HPDE6-E6E7 (cell line): ENCODE measurements around the gene DOHH.
"Not testable (repeated sequence)": the region's sequence is repeated elsewhere in the genome, so short reads cannot be mapped to it uniquely, and the experiment has no call there.

Source experiments
- DNase-seq: peaks from one replicate; pipeline ENCODE4 v3.0.0; 2011; ENCODE audit warnings: missing footprints; ENCODE audit errors: extremely low spot score

The DOHH gene

DNA sequence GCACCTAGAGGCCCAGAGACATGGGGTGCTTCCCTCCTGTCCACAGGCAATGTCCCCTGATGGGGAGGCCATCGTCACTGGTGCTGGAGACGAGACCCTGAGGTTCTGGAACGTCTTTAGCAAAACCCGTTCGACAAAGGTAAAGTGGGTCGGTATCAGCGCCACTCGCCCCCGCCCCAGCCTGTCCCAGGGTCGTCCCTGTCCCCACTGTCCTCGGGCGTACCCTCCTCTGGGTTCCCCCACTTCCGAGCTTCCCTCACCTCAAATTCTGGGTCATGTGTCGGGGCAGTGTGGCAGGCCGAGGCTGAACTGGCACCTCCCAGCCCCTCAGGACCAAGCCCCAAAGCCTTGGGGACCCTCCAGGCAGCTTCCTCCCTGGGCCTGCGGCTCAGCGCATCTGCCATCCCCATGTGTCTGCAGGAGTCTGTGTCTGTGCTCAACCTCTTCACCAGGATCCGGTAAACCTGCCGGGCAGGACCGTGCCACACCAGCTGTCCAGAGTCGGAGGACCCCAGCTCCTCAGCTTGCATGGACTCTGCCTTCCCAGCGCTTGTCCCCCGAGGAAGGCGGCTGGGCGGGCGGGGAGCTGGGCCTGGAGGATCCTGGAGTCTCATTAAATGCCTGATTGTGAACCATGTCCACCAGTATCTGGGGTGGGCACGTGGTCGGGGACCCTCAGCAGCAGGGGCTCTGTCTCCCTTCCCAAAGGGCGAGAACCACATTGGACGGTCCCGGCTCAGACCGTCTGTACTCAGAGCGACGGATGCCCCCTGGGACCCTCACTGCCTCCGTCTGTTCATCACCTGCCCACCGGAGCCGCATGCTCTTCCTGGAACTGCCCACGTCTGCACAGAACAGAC lies 34.1 kb upstream of the DOHH start:
- DNase-seq, result no peak

DNA sequence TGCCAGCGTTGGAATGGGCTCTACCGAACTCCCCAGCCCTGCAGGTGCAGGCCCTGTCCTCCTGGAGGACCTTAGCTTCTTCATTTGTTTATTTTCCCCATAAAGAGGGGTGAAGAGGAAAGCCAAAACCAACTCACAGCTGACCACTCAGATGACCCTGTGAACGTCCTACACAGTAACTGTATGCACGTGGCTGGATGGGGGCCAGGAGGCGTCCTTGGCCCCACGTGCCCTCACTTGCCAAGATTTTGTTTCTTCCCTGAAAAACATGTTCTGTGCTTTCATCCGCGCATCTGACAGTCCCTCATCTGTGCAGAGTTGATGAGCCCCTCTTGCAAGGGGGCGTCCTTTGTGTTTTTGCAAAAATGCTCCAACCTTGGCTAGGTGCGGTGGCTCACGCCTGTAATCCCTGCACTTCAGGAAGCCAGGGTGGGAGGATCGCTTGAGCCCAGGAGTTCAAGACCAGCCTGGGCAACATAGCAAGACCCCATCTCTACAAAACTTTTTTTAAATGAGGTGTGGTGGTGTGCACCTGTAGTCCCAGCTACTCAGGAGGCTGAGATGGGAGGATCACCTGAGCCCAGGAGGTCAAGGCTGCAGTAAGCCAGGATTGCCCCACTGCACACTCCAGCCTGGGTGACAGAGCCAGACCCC lies 33.2 kb upstream of the DOHH start:
- DNase-seq, result no peak

DNA sequence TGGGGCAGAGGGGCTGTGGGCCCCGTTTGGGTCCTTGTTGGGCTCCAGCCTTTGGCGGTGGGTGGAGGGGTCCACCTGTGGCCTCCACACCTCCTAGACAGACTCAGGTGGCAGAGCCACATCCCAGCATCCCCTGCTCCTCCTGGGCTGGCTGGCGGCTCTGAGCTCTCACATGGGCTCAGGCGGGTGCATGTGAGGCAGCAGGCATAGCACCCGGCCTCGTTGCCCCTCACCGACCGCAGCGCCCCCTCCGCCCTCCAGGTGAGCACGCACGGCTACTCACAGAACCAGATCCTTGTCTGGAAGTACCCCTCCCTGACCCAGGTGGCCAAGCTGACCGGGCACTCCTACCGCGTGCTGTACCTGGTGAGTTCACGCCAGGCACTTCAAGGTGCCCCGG lies 32.6 kb upstream of the DOHH start:
- no peak for DNase-seq

DNA sequence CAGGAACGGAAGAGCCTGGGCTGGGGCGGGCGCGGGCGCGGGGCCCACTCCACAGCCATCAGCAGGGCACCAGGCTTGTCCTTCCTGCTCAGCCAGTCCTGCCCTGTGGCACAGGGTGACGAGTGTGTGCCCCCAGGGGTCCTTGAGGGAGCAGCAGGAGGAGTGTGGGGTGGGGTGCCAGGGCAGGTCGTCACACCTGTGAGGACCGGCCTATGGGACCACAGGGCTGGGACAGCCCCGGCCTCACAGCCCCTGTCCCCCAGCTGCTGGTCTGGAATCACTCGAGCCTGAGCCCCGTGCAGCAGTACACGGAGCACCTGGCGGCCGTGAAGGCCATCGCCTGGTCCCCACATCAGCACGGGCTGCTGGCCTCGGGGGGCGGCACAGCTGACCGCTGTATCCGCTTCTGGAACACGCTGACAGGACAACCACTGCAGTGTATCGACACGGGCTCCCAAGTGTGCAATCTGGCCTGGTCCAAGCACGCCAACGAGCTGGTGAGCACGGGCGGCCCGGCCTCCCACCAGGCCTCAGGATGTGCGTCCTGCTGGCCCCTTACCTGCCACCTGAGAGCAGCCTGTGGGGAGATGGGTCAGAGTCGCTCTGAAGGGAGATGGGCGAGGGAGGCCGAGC lies 31.8 kb upstream of the DOHH start:
- DNase-seq, result no peak

DNA sequence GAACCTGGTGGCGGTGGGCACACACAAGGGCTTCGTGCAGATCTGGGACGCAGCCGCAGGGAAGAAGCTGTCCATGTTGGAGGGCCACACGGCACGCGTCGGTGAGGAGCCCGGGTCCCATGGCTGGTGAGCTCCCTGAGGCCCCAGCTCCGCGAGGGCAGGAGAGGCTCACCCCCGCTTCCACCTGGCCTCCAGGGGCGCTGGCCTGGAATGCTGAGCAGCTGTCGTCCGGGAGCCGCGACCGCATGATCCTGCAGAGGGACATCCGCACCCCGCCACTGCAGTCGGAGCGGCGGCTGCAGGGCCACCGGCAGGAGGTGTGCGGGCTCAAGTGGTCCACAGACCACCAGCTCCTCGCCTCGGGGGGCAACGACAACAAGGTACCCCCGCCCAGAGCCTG lies 31.2 kb upstream of the DOHH start:
- no peak for DNase-seq

DNA sequence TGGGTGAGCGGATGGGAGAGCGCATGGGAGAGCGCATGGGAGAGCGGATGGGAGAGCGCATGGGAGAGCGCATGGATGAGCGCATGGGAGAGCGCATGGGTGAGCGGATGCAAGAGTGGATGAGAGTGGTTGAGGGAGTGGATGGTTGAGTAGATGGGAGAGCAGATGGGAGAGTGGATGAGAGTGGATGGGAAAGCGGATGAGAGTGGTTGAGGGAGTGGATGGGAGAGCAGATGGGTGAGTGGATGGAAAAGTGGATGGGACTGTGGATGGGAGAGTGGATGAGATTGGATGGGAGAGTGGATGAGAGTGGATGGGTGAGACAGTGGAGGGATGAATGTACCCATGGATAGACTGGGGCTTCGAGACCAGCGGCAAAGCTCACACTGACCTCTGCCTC lies 29.9 kb upstream of the DOHH start:
- DNase-seq, result no peak

GRCh38 chr19:3529299-3529698 lies 28.8 kb upstream of the DOHH start:
- DNase-seq, result not testable (repeated sequence)

DNA sequence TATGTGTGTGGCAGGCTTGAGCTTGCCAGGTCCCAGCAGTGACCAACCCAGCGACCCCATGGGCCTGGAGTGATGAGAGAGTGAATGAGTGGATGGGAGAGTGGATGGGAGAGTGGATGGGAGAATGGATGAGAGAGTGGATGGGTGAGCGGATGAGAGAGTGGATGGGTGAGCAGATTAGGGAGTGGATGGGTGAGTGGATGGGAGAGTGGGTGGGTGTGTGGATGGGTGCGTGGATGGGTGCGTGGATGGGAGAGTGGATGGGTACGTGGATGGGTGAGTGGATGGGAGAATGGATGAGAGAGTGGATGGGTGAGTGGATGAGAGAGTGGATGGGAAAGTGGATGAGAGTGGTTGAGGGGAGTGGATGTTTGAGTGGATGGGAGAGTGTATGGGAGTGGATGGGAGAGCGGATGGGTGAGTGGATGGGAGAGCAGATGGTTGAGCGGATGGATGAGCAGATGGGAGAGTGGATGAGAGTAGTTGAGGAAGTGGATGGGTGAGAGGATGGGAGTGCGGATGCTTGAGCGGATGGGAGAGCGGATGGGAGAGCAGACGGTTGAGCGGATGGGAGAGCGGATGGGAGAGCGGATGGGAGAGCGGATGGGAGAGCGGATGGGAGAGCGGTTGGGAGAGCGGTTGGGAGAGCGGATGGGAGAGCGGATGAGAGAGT lies 28.2 kb upstream of the DOHH start:
- no peak for DNase-seq

DNA sequence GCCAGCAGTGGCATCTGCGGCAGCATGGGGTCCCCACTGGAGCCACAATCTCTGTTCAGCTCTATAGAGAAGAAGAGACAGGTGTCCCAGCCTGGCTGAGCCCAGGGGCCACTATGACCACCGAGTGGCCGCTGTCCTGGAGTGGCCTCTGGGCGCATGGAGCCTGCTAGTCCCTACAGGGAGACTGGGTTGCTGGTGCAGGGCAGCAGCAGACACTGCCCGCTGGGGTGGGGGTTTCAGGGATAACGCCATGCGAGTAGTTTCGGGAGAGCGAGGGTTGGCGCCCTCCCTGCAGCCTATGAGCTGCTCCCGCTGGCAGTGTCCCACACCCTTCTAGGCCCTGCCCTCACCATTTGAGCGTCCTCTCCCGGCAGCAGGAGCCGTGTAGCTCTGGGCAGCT lies 27.6 kb upstream of the DOHH start:
- DNase-seq, result no peak

GRCh38 chr19:3527238-3527910 lies 26.9 kb upstream of the DOHH start:
- DNase-seq, result no peak

- no peak for DNase-seq
These were observed 26.2 kb upstream of the DOHH start for GRCh38 chr19:3526507-3527237.

- no peak for DNase-seq
These were observed 24.5 kb upstream of the DOHH start for GRCh38 chr19:3524904-3525451.

DNA sequence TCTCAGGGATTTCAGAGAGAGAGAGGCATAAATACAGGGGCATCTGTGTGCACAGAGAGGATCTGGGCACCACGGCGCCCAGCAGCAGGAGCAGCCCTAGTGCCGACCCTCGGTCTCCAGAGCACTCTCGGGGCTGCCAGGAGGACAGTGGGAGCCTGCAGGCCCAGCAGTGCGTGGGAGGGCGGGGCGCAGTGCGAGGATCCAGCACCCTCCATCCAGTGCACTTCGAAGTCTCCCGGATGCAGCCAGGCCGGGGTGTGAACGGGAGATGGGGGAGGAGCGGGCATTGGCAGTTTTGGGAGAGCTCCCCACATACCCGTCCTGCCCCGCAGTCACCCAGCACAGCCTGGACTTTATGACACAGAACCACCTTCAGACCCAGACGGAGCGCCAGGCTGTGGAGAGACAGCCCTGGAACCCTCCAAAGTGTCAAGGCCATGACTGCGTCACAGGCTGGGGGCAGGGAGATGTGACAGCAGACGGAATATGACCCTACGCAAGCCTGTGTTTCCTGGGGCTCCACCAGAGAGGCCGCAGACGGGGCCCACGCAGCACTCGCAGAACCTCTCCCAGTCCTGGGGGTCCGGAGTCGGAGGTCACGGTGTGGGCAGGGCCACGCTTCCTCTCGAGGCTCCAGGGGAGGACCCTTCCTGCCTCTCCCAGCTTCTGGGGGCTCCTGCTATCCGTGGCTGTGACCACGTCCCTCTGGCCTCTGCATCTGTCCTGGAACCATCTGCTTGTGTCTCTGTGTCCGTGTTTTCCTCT lies 23.8 kb upstream of the DOHH start:
- no peak for DNase-seq

- DNase-seq, result no peak
These were observed 23.0 kb upstream of the DOHH start for GRCh38 chr19:3523361-3524077.

DNA sequence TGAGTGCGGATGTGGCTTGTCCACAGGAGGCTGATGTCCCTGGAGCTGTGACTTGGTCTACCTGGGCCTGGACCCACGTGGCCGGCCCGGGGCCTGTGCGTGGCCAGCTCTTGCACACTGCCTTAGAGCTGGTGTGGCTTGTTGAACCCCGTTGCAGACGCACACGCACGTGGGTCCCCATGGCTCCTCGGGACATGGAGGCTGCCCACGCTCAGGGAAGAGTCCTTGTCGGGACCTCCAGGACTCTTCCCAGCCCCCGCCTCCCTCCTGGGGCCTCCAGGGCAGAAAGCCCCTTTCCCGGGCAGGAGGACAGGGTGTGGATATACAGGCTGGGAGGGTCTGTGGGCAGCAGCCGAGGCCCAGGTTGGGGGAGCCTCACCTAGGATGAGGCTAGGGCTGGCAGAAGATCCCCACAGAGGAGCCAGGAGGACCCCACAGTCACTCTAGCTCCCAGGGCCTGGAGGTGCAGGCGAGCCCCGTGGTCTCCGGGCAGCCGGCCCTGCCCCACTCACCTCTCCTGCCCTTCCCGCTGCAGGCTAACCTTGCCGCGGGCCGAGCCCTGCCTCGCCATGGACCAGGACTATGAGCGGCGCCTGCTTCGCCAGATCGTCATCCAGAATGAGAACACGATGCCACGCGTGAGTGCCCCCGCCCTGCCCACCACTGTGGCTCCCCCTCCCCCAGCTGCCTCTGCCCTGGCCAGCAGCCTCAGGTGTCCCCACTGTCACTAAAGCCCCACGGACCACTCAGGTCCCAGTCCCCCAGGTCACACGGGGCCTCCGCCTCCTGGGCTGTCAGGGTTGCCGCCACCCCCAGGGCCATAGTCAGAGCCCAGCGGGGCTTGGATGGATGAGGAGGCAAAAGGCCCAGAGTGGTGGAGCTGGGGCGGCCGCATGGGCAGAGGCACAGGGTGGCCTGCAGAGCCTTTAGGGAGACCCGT lies 22.2 kb upstream of the DOHH start:
- DNase-seq, result no peak

DNA sequence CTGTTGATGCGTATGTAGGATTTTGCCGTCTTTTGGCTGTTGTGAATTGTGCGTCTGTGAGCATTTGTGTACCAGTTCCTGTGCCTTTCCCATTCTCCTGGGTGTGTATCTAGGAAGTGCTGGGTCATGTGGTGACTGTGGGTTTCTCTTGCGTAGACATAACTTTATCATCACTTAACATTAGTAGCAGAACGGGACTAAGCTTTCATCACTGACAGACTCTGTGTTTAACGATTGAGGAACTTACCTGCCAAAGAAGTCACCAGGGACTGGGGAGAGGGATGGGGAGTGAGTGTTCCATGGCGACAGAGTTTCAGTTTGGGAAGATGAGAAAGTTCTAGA lies 20.6 kb upstream of the DOHH start:
- no peak for DNase-seq

DNA sequence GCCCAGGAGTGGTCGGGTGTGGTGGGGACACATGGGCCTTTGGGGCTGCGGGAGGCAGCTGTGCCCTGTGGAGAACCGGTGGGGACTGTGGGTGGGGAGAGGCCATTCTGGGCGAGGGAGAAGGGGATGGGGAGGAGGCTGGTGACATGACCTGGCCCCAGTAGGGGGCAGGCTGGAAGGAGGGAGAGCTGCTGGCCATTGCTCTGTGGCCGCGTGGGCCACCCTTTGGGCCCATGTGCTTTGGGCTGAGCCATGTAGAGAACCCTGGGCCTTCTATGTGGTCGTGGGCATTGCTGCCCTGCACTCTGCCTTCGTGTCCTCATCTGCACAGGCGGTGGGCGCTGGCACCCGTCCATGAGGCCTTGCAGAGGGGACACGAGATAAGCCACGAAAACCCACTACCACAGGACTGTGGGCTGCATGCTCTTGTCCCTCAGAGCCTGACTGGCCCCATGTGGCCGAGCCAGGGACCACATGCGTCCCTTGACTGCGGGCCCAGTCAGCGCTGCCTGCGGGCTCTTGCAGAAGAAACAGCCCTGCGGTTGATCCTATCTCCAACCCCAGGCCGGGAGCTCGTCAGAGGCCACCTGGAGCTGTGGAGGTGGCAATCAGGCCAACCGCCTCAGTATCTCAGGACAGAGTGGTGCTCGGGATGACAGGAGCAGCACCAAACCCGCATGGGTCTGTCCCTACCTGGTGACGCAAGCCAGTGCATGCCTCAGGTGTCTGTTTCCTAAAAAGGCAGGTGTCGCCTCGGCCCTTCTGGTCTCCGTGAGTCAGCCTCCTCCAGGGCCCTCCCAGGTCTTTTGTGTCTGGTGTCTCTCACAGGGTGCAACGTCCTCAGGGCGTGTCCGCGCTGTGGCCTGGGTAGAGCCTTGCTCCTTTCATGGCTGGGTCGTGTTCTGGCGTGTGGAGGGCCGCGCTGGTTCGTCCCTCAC lies 20.0 kb upstream of the DOHH start:
- DNase-seq, result peak; percentile 88
